Measurements from ENCODE around the gene FRMD4A.

Gene FRMD4A

DNA sequence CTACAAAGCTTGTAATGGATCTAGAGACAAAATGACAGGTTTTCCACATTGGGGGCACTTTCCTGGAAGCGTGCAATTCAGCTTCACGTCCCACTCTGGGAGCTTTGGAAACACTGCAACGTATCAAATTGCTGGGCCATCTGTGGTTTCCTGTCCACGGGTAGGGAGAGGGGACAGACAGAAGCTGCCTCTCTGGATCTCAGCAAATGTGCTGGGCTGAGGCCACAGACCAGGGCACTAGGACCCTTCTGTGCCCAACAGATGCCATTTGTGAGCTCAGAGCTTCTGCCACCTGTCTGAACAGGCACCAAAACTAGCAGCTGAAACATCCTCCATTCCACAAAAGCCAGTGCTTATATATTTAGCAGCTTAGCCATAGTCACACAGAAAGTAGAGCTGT lies 40.9 kb upstream of the FRMD4A start:
- Histone ChIP-seq H3K27ac (ENCODE audit: low read depth, low read length) (no peak overlapping the region), H3K79me2 (ENCODE audit: control insufficient read depth, low read length) (no peaks in the 10 kb centered on the region)

DNA sequence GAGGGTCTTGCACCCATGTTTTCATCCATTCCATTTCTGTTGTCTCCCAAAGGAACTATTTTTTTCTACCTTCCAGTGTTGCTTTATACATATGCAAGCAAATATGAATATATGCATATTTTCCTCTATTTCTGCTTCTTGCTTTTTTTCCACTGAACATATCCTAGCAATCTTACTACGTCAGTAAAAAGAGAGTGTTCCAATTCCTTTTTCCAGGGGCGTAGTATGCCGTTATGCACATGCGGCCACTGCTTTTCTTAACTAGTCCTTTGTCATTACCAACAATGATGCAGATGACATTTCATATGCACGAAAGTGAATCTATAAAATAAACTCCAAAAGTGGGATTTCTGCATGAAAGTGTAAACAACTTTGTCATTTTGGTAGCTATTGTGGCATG lies 40.2 kb upstream of the FRMD4A start:
- no peaks in the 10 kb centered on the region for H4K20me1 ChIP-seq (ENCODE audit: control insufficient read depth, insufficient read depth, low read depth, low read length)
- no peaks in the 10 kb centered on the region for H3K9me2 ChIP-seq (replicated peaks; ENCODE audit: control insufficient read depth, low read length)
- no peaks in the 10 kb centered on the region for H3K36me3 ChIP-seq (ENCODE audit: control insufficient read depth, low read length)
- no peaks in the 10 kb centered on the region; the same call in 1 of the 2 replicates for H3K9me3 ChIP-seq (ENCODE audit: control insufficient read depth, insufficient read depth, low read length)
- H3K4me3 ChIP-seq (ENCODE audit: low read length) = no peak overlapping the region
- TF ChIP-seq EZH2phosphoT487 (IDR thresholded peaks at IDR 0.05; ENCODE audit: borderline replicate concordance, low read length) = no peak
- no peak overlapping the region for H3K27ac ChIP-seq (ENCODE audit: low read depth, low read length)
- peaks cover 19% of the 10 kb centered on the region for H3K27me3 ChIP-seq (ENCODE audit: control insufficient read depth, low read length)
- H3K4me2 ChIP-seq (ENCODE audit: low read length) = no peak overlapping the region
- H3K4me1 ChIP-seq (ENCODE audit: control insufficient read depth, low read length) = no peaks in the 10 kb centered on the region
- H3K79me2 ChIP-seq (ENCODE audit: control insufficient read depth, low read length) = no peaks in the 10 kb centered on the region
- no peaks in the 10 kb centered on the region for H3F3A ChIP-seq (ENCODE audit: control insufficient read depth, insufficient read depth)

More for the DNA sequence above, 40.9 kb upstream of the FRMD4A start:
- no peaks in the 10 kb centered on the region for H3K4me1 ChIP-seq (ENCODE audit: control insufficient read depth, low read length)
- no peak overlapping the region for H3K4me3 ChIP-seq (ENCODE audit: low read length)
- peaks cover 19% of the 10 kb centered on the region for H3K27me3 ChIP-seq (ENCODE audit: control insufficient read depth, low read length)
- TF ChIP-seq, protein P1, sequence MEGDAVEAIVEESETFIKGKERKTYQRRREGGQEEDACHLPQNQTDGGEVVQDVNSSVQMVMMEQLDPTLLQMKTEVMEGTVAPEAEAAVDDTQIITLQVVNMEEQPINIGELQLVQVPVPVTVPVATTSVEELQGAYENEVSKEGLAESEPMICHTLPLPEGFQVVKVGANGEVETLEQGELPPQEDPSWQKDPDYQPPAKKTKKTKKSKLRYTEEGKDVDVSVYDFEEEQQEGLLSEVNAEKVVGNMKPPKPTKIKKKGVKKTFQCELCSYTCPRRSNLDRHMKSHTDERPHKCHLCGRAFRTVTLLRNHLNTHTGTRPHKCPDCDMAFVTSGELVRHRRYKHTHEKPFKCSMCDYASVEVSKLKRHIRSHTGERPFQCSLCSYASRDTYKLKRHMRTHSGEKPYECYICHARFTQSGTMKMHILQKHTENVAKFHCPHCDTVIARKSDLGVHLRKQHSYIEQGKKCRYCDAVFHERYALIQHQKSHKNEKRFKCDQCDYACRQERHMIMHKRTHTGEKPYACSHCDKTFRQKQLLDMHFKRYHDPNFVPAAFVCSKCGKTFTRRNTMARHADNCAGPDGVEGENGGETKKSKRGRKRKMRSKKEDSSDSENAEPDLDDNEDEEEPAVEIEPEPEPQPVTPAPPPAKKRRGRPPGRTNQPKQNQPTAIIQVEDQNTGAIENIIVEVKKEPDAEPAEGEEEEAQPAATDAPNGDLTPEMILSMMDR (IDR thresholded peaks at IDR 0.05; ENCODE audit: low read depth, low read length, poor library complexity, severe bottlenecking) = no peak
- H3K36me3 ChIP-seq (ENCODE audit: control insufficient read depth, low read length) = no peaks in the 10 kb centered on the region
- no peaks in the 10 kb centered on the region; the same call in 1 of the 2 replicates for H3K9me3 ChIP-seq (ENCODE audit: control insufficient read depth, insufficient read depth, low read length)
- no peak overlapping the region for H3K4me2 ChIP-seq (ENCODE audit: low read length)
- H4K20me1 ChIP-seq (ENCODE audit: control insufficient read depth, insufficient read depth, low read depth, low read length) = no peaks in the 10 kb centered on the region
- H3F3A ChIP-seq (ENCODE audit: control insufficient read depth, insufficient read depth) = no peaks in the 10 kb centered on the region
- H3K9me2 ChIP-seq (replicated peaks; ENCODE audit: control insufficient read depth, low read length) = no peaks in the 10 kb centered on the region

DNA sequence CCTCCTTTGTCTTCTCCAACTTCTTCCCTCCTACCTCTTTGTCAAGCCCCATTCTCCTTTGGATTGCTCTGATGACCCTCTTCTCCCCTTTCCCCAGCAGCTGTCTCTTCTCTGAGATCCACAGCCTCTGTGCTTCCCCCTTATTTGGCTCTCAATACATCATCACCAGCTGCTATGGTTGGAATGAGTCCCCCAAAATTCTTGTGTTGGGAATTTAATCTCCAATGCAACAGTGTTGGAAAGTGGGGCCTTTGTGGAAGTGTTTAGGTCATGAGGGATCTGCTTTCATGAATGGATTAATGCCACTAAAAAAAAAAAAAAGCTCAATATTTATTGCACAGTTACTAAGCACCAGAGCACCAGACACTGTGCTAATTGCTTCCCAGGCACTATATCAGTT lies 39.2 kb upstream of the FRMD4A start:
- H3K9me3 ChIP-seq (ENCODE audit: control insufficient read depth, insufficient read depth, low read length) = no peaks in the 10 kb centered on the region
- H3K36me3 ChIP-seq (ENCODE audit: control insufficient read depth, low read length) = no peaks in the 10 kb centered on the region
- no peak for TF ChIP-seq EZH2phosphoT487 (IDR thresholded peaks at IDR 0.05; ENCODE audit: borderline replicate concordance, low read length)

GRCh38 chr10:14366760-14367159 lies 36.0 kb upstream of the FRMD4A start:
- Histone ChIP-seq H4K20me1 (ENCODE audit: control insufficient read depth, insufficient read depth, low read depth, low read length) (no peaks in the 10 kb centered on the region), H3K4me2 (ENCODE audit: low read length) (no peak overlapping the region), H3K27ac (ENCODE audit: low read depth, low read length) (no peak overlapping the region), H3K4me3 (ENCODE audit: low read length) (no peak overlapping the region), H3K36me3 (ENCODE audit: control insufficient read depth, low read length) (no peaks in the 10 kb centered on the region), H3K9me2 (replicated peaks; ENCODE audit: control insufficient read depth, low read length) (no peaks in the 10 kb centered on the region), H3K4me1 (ENCODE audit: control insufficient read depth, low read length) (no peaks in the 10 kb centered on the region), H3F3A (ENCODE audit: control insufficient read depth, insufficient read depth) (no peaks in the 10 kb centered on the region), H3K79me2 (ENCODE audit: control insufficient read depth, low read length) (no peaks in the 10 kb centered on the region), H3K27me3 (ENCODE audit: control insufficient read depth, low read length) (peaks cover 25% of the 10 kb centered on the region), H3K9me3 (ENCODE audit: control insufficient read depth, insufficient read depth, low read length) (no peaks in the 10 kb centered on the region)
- no peak for TF ChIP-seq EZH2phosphoT487 (IDR thresholded peaks at IDR 0.05; ENCODE audit: borderline replicate concordance, low read length)
- TF ChIP-seq, protein P1 (IDR thresholded peaks at IDR 0.05; ENCODE audit: low read depth, low read length, poor library complexity, severe bottlenecking) = no peak

More for the DNA sequence above, 39.2 kb upstream of the FRMD4A start:
- Histone ChIP-seq H3K9me2 (replicated peaks; ENCODE audit: control insufficient read depth, low read length) (no peaks in the 10 kb centered on the region), H3K27me3 (ENCODE audit: control insufficient read depth, low read length) (peaks cover 19% of the 10 kb centered on the region), H3F3A (ENCODE audit: control insufficient read depth, insufficient read depth) (no peaks in the 10 kb centered on the region), H4K20me1 (ENCODE audit: control insufficient read depth, insufficient read depth, low read depth, low read length) (no peaks in the 10 kb centered on the region), H3K4me1 (ENCODE audit: control insufficient read depth, low read length) (no peaks in the 10 kb centered on the region), H3K27ac (ENCODE audit: low read depth, low read length) (no peak overlapping the region), H3K79me2 (ENCODE audit: control insufficient read depth, low read length) (no peaks in the 10 kb centered on the region), H3K4me2 (ENCODE audit: low read length) (no peak overlapping the region), H3K4me3 (ENCODE audit: low read length) (no peak overlapping the region)
